ENCODE measurements around the gene RETN.
A peak's percentile ranks its signal among the peaks of the same experiment; 100 is the strongest.

The RETN gene

DNA sequence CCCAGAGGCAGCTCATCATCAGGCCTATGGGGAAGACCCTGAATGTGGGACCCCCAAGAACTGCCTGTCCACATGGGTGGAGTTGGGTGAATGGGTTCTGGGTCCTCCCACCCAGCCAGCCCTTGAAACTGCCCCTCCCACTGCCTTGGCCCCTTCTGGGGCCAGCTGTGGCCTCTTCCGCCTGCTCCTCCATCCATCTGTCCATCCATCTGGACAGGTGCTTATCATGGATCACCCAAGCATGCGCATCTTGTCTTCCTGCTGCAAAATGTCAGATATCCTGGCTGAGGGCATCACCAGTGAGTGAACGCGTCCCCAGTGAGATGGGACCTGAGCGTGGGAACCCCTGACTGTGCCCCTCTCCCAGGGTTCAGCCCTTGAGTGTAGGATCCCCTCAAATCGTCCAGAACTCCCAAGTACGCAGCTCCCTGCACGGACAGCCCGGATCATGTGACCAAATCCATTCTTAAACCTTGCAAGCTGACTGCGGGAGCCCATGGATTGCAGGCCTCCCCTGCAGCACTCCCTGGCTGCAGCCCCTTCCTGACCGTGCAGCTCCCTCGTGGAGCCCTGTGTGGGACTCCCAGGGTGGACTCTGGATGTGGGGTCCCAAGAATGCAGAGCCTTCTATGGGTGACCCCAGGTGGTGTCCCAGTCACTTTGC, 29.9 kb upstream of the RETN start:
- no peak for DNase-seq

DNA sequence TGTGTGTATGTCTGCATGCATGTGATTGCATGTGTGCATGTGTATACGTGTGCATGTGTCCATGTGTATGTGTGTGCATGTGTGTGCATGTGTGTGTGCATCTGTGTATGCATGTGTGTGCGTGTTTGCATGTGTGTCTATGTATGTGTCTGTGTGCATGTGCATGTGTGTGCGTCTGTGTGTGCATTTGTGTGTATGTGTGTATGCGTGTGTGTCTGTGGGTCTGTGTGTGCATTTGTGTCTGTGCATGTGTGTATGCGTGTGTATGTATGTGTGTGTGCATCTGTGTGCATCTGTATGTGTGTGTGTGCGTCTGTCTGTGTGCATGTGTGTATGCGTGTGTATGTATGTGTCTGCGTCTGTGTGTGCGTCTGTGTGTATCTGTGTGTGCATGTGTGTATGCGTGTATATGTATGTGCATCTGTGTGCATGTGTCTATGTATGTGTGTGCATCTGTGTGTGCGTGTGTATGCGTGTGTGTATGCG, 28.9 kb upstream of the RETN start:
- DNase-seq = no peak

DNA sequence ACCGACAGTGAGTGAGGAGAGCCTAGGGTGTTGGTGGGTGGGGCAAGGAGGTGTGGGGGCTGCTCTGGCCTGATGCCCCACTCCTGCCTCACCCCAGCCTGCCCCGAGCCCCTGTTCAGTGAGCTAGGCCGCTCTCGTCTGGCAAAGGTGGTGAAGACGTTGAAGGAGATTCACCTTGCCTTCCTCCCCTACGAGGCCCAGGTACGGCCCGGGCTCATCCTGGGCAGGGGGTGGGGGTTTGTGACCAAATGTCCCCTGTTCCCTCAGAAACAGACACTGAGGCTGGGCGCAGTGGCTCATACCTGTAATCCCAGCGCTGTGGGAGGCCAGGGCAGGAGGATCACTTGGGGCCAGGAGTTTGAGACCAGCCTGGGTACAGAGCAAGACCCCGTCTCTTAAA, 28.0 kb upstream of the RETN start:
- DNase-seq = no peak

- DNase-seq = no peak
Measured at GRCh38 chr19:7641290-7642276, 27.3 kb upstream of the RETN start.

DNA sequence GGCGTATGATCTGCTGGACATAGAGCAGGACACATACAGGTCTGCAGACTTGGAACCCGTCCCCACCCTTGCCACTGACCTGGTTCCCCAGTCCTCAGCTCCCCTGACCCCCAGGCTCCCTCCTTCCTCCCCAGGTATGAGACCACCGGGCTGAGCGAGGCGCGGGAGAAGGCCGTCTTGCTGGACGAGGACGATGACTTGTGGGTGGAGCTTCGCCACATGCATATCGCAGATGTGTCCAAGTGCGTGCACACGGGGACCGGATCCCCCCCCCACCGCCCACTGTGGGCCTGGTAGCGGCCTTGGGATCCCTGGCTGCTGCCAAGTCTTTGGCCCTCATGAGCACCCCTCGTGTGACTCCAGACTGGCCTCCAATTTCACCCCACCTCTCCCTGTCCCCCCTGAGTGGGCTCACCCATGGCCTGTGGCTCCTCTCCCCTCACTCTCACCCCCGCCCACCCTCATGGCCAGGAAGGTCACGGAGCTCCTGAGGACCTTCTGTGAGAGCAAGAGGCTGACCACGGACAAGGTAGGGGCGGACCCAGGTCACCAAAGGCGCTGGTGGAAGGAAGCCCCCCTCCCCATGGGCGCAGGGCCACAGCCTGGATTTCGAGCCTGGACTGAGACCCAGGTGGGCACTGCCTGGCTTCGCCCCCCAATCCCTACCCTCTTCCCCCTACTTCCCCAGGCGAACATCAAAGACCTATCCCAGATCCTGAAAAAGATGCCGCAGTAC, 26.4 kb upstream of the RETN start:
- DNase-seq = no peak

DNA sequence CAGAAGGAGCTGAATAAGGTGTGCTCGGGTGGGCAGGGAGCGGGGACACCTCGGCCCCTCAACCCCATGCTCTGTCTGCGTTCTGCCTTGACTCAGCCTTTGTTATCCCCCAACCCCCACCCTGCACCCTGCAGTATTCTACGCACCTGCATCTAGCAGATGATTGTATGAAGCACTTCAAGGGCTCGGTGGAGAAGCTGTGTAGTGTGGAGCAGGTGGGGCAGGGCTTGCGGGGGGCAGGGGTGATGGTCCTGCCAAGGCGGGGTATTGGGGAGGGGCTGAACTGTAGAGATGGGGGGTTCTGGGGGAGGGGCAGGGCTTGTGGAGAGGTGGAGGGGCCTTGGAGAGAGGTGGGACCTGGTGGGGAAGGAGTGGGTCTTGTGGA, 25.8 kb upstream of the RETN start:
- DNase-seq = no peak

DNA sequence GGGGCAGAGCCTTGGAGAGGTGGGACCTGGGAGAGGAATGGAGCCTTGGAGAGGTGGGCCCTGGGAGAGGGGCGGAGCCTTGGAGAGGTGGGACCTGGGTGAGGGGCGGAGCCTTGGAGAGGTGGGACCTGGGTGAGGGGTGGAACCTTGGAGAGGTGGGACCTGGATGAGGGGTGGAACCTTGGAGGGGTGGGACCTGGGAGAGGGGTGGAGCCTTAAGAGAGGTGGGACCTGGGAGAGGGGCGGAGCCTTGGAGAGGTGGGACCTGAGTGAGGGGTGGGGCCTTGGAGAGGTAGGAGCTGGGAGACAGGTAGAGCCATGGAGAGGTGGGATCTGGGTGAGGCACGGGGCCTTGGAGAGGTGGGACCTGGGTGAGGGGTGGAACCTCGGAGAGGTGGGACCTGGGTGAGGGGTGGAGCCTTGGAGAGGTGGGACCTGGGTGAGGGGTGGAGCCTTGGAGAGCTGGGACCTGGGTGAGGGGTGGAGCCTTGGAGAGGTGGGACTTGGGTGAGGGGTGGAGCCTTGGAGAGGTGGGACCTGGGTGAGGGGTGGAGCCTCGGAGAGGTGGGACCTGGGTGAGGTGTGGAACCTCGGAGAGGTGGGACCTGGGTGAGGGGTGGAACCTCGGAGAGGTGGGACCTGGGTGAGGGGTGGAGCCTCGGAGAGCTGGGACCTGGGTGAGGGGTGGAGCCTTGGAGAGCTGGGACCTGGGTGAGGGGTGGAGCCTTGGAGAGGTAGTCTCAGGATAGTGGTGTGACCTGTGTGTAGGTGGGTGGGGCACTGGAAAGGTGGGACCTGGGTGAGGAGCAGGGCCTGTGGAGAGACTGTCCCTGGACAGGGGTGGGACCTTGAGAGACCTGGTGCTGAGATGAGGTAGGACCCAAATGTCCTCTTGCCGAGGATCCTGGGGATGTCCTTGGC, 25.0 kb upstream of the RETN start:
- DNase-seq = peak; percentile 42

- DNase-seq = no peak
Measured at GRCh38 chr19:7644550-7644877, 24.3 kb upstream of the RETN start.

GRCh38 chr19:7645163-7645562, 23.7 kb upstream of the RETN start:
- no peak for DNase-seq

- DNase-seq = no peak
Measured at GRCh38 chr19:7645656-7646425, 23.0 kb upstream of the RETN start.

GRCh38 chr19:7646426-7646700, 22.5 kb upstream of the RETN start:
- no peak for DNase-seq

GRCh38 chr19:7647156-7647555, 21.7 kb upstream of the RETN start:
- no peak for DNase-seq

DNA sequence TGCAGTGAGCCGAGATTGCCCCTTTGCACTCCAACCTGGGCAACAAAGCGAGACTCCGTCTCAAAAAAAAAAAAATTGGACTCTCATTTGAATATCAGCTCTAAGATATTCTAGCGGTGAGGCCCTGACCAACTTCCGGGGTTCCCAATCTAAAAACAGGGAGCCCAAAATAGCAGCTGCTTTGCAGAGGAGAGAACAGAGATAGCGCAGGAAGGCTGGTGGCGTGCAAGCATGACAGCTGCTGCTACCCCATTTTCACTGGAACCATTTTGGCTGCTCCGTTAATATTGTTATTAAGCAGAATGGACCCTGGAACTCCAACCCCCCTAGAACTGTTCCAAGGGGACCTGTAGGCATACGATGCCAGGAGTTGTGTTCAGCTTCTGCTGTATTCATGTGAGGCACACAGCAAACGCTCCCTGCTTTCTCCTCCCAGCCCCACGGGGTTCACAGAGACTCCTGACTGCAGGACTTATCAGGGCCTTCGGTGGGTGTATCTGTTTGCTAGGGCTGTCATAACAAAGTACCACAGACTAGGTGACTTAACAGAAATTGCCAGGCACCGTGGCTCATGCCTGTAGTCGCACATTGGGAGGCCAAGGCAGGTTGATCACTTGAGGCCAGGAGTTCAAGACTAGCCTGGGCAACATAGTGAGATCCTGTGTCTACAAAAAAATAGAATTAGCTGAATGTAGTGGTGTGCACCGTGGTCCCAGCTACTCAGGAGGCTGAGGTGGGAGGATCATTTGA, 20.4 kb upstream of the RETN start:
- no peak for DNase-seq

GRCh38 chr19:7650148-7650547, 18.7 kb upstream of the RETN start:
- DNase-seq = no peak

GRCh38 chr19:7652061-7652641, 16.7 kb upstream of the RETN start:
- peak; percentile 88 for DNase-seq

- DNase-seq = no peak
Measured at GRCh38 chr19:7654401-7654800, 14.4 kb upstream of the RETN start.

- no peak for DNase-seq
Measured at GRCh38 chr19:7655581-7655980, 13.3 kb upstream of the RETN start.

DNA sequence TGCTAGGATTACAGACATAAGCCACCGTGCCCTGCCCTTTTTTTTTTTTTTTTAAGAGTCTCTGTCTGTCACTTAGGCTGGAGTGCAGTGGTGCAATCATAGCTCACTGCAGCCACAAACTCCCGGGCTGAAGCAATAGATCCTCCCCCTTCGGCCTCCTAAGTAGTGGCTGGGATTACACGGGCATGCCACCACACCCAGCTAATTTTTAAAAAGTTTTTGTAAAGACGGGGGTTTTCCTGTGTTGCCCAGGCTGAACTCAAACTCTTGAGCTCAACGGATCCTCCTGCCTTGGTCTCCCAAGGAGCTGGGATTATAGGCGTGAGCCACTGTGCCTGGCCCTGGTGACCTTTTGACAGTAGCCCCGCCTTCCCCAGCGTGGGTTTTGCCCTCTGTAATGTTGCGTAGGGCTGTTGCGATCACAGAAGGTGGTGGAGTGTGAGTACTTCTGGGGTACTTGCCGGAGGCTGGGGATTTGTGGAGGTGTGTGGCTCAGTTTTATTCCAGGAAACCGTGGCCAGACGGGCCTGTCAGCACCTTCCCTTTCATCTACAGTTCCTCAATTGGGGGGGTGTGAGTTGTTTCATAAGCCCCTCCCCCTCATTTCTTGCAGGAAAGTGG, 11.6 kb upstream of the RETN start:
- peak; percentile 29 for DNase-seq

DNA sequence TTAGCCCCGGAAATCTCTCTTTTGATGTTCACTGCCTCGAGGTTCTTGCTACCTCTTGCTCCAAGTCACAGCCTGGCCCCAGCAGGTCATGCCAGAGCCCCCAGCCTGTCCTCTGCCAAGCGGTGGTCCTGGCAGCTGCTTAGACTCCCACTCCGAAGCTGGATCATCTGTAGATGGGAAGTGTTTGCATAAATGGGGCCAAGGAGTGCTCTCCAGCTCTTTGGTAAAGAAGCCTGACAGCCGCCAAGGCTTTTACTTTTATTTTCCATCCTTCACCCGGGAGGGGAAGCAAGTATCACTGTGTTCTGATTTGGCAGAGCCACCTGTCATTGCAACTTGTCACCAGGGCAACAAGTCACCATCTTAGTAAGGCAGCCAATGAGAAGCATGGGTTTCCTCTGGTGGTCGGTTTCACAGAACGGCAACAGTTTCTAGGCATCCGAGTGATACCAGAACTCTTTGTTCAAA, 10.6 kb upstream of the RETN start:
- peak; percentile 70 for DNase-seq

Data from CD4-positive, alpha-beta T cell treated with Interleukin-21 for 1 hour (primary cell).